ENCODE data around the gene LTV1.

The LTV1 gene

DNA sequence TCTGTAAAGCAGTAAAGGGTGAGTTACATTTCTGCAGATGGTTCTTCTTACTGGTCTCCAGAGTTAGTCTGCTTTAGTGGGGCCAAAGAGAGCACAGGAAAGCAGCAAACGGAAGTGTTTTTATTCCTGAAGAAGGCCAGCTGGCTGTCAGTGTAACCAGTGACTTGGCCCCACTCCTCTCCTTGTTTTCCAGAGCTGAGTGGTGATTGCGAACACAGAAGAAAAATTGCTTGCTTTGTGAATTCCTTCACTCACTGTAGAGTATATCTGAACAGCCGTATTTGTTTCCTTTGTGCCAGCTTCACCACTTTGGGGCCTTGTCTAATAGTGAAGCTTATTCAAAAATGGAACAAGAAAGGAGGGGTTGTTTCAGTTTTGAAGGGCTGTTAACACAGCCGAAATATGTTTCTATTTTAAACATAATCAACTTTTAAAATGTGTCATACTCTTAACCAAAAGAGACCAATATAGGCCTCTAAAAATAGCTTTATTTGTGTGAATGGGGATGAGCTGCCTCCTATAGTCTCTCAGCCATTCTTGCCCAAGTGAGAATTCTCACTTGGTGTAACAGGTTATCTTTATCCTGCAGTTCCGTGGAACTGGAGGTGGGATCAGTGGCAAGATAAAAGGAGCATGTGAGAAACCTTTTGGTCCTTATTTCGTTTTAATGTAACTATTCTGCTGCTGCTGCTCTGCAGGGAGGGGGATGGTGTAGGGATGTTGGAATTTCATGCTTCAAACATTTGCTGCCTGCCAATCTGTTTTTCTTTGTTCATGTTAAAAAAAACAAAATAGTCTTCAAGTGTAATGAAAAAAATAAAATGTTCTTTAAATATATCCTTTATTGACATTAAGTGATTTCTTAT lies 59.0 kb downstream of the LTV1 start:
- TF ChIP-seq, protein P1, sequence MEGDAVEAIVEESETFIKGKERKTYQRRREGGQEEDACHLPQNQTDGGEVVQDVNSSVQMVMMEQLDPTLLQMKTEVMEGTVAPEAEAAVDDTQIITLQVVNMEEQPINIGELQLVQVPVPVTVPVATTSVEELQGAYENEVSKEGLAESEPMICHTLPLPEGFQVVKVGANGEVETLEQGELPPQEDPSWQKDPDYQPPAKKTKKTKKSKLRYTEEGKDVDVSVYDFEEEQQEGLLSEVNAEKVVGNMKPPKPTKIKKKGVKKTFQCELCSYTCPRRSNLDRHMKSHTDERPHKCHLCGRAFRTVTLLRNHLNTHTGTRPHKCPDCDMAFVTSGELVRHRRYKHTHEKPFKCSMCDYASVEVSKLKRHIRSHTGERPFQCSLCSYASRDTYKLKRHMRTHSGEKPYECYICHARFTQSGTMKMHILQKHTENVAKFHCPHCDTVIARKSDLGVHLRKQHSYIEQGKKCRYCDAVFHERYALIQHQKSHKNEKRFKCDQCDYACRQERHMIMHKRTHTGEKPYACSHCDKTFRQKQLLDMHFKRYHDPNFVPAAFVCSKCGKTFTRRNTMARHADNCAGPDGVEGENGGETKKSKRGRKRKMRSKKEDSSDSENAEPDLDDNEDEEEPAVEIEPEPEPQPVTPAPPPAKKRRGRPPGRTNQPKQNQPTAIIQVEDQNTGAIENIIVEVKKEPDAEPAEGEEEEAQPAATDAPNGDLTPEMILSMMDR (IDR thresholded peaks at IDR 0.05; ENCODE audit: low read depth, low read length) = no peak
- H3K4me3 ChIP-seq (ENCODE audit: low read depth, low read length) = no peak overlapping the region

DNA sequence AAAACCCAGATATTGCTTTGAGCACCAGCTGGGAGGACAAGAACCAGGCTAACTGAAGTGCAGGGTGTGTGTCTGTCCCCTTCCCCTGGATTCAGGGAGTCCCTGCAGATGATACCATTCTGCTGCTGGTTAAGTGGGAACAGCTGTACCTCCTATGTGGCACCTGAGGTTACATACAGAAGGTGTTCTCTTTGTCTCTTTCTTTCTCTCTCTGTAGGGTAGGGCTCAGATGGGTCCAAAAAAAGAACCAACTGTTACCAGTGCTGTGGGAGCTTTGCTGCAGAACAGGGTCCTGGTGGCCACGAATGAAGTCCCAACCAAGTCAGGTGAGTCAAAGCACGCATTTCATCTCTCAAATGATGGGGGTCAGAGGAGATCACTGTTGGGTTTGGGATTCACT lies 59.7 kb downstream of the LTV1 start:
- no peak overlapping the region for H3K4me3 ChIP-seq (ENCODE audit: low read depth, low read length)
- TF ChIP-seq, protein P1 (IDR thresholded peaks at IDR 0.05; ENCODE audit: low read depth, low read length) = no peak

DNA sequence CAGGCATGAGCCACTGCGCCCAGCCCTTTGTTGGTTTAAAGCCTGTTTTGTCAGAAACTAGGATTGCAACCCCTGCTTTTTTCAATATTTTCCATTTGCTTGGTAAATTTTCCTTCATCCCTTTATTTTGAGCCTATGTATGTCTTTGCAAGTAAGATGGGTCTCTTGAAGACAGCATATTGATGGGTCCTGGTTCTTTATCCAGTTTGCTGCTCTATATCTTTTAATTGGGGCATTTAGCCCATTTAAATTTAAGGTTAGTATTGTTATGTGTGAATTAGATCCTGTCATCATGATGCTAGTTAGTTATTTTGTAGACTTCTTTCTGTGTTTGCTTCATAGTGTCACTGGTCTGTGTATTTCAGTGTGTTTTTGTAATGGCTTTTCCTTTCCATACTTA lies 67.9 kb downstream of the LTV1 start:
- TF ChIP-seq, protein P1 (IDR thresholded peaks at IDR 0.05; ENCODE audit: low read depth, low read length) = no peak
- H3K4me3 ChIP-seq (ENCODE audit: low read depth, low read length) = no peak overlapping the region

DNA sequence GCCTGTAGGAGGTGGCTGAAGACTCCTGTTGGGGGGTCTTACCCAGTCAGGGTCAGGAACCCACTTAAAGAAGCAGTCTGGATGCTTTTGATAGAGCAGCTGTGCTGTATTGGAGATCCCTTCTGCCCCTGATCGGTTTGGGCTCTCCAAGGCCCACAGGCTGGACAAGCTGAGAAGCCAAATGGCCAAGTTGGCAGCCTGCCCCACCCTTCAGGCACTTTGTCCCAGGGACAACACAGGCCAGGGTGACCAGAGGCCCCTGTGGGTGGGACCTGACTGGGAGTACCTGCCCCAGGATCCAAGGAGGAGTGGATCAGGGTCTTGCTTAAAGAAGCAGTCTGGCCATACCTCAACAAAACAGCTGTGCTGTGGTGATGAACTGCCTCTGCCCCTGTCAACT lies 69.5 kb downstream of the LTV1 start:
- TF ChIP-seq, protein P1 (IDR thresholded peaks at IDR 0.05; ENCODE audit: low read depth, low read length) = no peak
- no peak overlapping the region for H3K4me3 ChIP-seq (ENCODE audit: low read depth, low read length)

Measured in WI38 (cell line).